SK-N-SH (cell line): ENCODE results near the gene TAS2R13. TPM values are rescaled to one million over a fixed set of nuclear protein-coding genes. Genes with fewer than 3 reads are reported as not detected.

Experiments
- CTCF ChIA-PET: fragments of 300-600, 350-600 bp; formaldehyde crosslinking; extraction: SDS; loops from one replicate; lab custom pipeline; 2021; lab: Yijun Ruan, JAX
- POLR2A ChIA-PET: fragments of 350-600 bp; sonication (Branson Sonifier 250); formaldehyde crosslinking; extraction: SDS; loops from one replicate; lab custom pipeline; 2020; ENCODE audit warnings: antibody characterized with exemption, inconsistent platforms; lab: Yijun Ruan, JAX
- DNase-seq: peaks from one replicate; pipeline ENCODE4 v3.0.0; 2012
- H2AFZ ChIP-seq: fragments of 200-600 bp; sonication (generic); 2 replicates; pipeline ENCODE4 v1.8.1; 2016; ENCODE audit warnings: antibody characterized with exemption, mild to moderate bottlenecking, low read depth
- H3F3A ChIP-seq: fragments of 200-600 bp; sonication (generic); replicated peaks from 2 replicates; pipeline ENCODE3; 2016; ENCODE audit warnings: antibody characterized with exemption, mild to moderate bottlenecking; ENCODE audit not compliant: insufficient read depth
- H3K27ac ChIP-seq, 2 experiments: fragments of 200-500 bp in 1 of 2; fragments of 200-600 bp in 1 of 2; sonication (Bioruptor generic) in 1 of 2; sonication (generic), shearing (Covaris generic) in 1 of 2; 2 replicates each; pipeline versions ENCODE4 v1.5.1 to v1.6.1; 2014 to 2016; ENCODE audit warnings: low read depth in 2 of 2, inconsistent platforms in 1 of 2, low read length in 1 of 2, mild to moderate bottlenecking in 1 of 2, mixed read lengths in 1 of 2
- H3K27me3 ChIP-seq: fragments of 200-600 bp; sonication (generic), shearing (Covaris generic); 2 replicates; pipeline ENCODE4 v1.6.1; 2016; ENCODE audit warnings: mixed run types; ENCODE audit not compliant: insufficient read depth
- H3K36me3 ChIP-seq, 2 experiments: fragments of 200-500 bp in 1 of 2; fragments of 200-600 bp in 1 of 2; sonication (Bioruptor generic) in 1 of 2; sonication (generic) in 1 of 2; replicated peaks in 1 of 2; 2 replicates each; pipeline versions ENCODE3 to v1.5.1; 2014 to 2016; ENCODE audit warnings: low read length in 1 of 2, mild to moderate bottlenecking in 1 of 2; ENCODE audit not compliant: insufficient read depth in 2 of 2, control insufficient read depth in 1 of 2
- H3K4me1 ChIP-seq, 2 experiments: fragments of 200-500 bp in 1 of 2; fragments of 200-600 bp in 1 of 2; sonication (Bioruptor generic) in 1 of 2; sonication (generic), shearing (Covaris generic) in 1 of 2; 2 replicates each; pipeline versions ENCODE4 v1.5.1 to v1.6.1; 2014 to 2016; ENCODE audit warnings: low read depth in 1 of 2, low read length in 1 of 2, mixed run types in 1 of 2; ENCODE audit not compliant: insufficient read depth in 2 of 2, control insufficient read depth in 1 of 2
- H3K4me2 ChIP-seq: fragments of 200-600 bp; sonication (generic), shearing (Covaris generic); 2 replicates; pipeline ENCODE4 v1.6.1; 2017; ENCODE audit warnings: mixed run types
- H3K4me3 ChIP-seq, 2 experiments: fragments of 200-500 bp in 1 of 2; fragments of 200-600 bp in 1 of 2; sonication (Bioruptor generic) in 1 of 2; sonication (generic), shearing (Covaris generic) in 1 of 2; 2 replicates each; pipeline versions ENCODE4 v1.5.1 to v1.8.1; 2014 to 2016; ENCODE audit warnings: low read depth in 2 of 2, inconsistent platforms in 1 of 2, low read length in 1 of 2, mild to moderate bottlenecking in 1 of 2, mixed read lengths in 1 of 2, moderate library complexity in 1 of 2
- H3K79me2 ChIP-seq: fragments of 200-600 bp; sonication (generic); 2 replicates; pipeline ENCODE4 v1.8.1; 2017; ENCODE audit warnings: mild to moderate bottlenecking; ENCODE audit not compliant: insufficient read depth
- H3K9ac ChIP-seq: fragments of 200-600 bp; sonication (generic); 2 replicates; pipeline ENCODE4 v1.6.1; 2017; ENCODE audit warnings: mixed run types
- H3K9me2 ChIP-seq: fragments of 200-600 bp; sonication (generic); 2 replicates; pipeline ENCODE4 v1.6.1; 2017; ENCODE audit warnings: mixed run types
- H3K9me3 ChIP-seq: fragments of 200-600 bp; sonication (generic); 2 replicates; pipeline ENCODE4 v1.6.1; 2017; ENCODE audit warnings: mixed run types, mild to moderate bottlenecking, moderate library complexity
- H4K20me1 ChIP-seq: fragments of 200-600 bp; sonication (generic); 2 replicates; pipeline ENCODE4 v1.6.1; 2017; ENCODE audit warnings: mild to moderate bottlenecking, mixed run types; ENCODE audit not compliant: insufficient read depth
- CTCF ChIP-seq: fragments of 200-600 bp; sonication (generic); IDR thresholded peaks from 2 replicates; pipeline ENCODE4 v1.6.1; 2017; ENCODE audit warnings: antibody characterized with exemption, mild to moderate bottlenecking, moderate library complexity
- EZH2phosphoT487 ChIP-seq: fragments of 200-600 bp; sonication (generic); IDR thresholded peaks from 2 replicates; pipeline ENCODE4 v1.6.1; 2017; ENCODE audit warnings: low read depth, mixed run types, mild to moderate bottlenecking, antibody characterized with exemption, moderate library complexity, borderline replicate concordance
- FOSL2 ChIP-seq: IDR thresholded peaks from 2 replicates; pipeline ENCODE4 v1.4.0; 2012; ENCODE audit warnings: low read depth, mild to moderate bottlenecking, moderate library complexity, borderline replicate concordance
- JUND ChIP-seq: IDR thresholded peaks from 2 replicates; pipeline ENCODE4 v1.4.0; 2012
- NFIC ChIP-seq: IDR thresholded peaks from 2 replicates; pipeline ENCODE4 v1.4.0; 2012; ENCODE audit warnings: borderline replicate concordance
- RAD21 ChIP-seq: IDR thresholded peaks from 2 replicates; pipeline ENCODE4 v1.6.1; 2012; ENCODE audit warnings: mild to moderate bottlenecking, low read length
- RFX5 ChIP-seq: IDR thresholded peaks from 2 replicates; pipeline ENCODE4 v1.6.1; 2012; ENCODE audit warnings: mild to moderate bottlenecking, improper control_type of control experiment, low read length
- TEAD4 ChIP-seq: IDR thresholded peaks from 2 replicates; pipeline ENCODE4 v1.4.0; 2012; ENCODE audit warnings: mild to moderate bottlenecking, borderline replicate concordance; ENCODE audit not compliant: insufficient read depth
- USF1 ChIP-seq: IDR thresholded peaks from 2 replicates; pipeline ENCODE4 v1.4.0; 2012; ENCODE audit warnings: low read depth, borderline replicate concordance
- WGBS: methylation state at CpG from one replicate; pipeline ENCODE4 v1.1.6; 2017; ENCODE audit warnings: low lambda C conversion rate; 5-methylcytosine and 5-hydroxymethylcytosine counted together
- polyA plus RNA-seq, 3 experiments: library from polyadenylated mRNA; depleted of rRNA; stranded (reverse); fragments of >200 nt; gene quantifications; 2 replicates each; pipeline ENCODE4 v1.2.3, GENCODE V29; 2012

TAS2R13 gene
- polyA plus RNA-seq, 1 of the 3 experiments (the other 2 are of a cell fraction) = not detected

- CTCF ChIA-PET = no interaction called here
These were observed 31.0 kb upstream of the TAS2R13 start for GRCh38 chr12:10940389-10940788.

GRCh38 chr12:10939163-10939562, 29.8 kb upstream of the TAS2R13 start, which contains the start of gene TAS2R14:
TAS2R14 (minus strand) TSS chr12:10939263; CDS start chr12:10939207, 56 bp downstream.
- Histone ChIP-seq H2AFZ (no peak within 1 kb of the TSS), H4K20me1 (no peaks in the 10 kb centered on the region), H3K79me2 (no peaks in the 10 kb centered on the region), H3K36me3 (peaks cover 2 to 4% of the 10 kb centered on the region in 2 experiments), H3K4me2 (no peak within 1 kb of the TSS), H3K4me3 (no peak within 1 kb of the TSS), H3K9me3 (no peaks in the 10 kb centered on the region), H3F3A (peaks cover 5% of the 10 kb centered on the region), H3K4me1 (peaks cover 0 to 4% of the 10 kb centered on the region in 2 experiments; a peak in 1 of 4 replicates), H3K27me3 (no peaks in the 10 kb centered on the region), H3K27ac (no peak within 1 kb of the TSS), H3K9ac (no peak within 1 kb of the TSS), H3K9me2 (no peaks in the 10 kb centered on the region; the same call in 1 of the 2 replicates)
- no peak for DNase-seq
- ChIA-PET CTCF (interaction anchor here (1.7 kb wide), 1 partner anchor 260 kb away, joined by 4 read pairs; no protein-coding TSS in a partner anchor), POLR2A (no interaction called here)
- WGBS = 52% methylated on average over 1 of the region's 1 CpG
- TF ChIP-seq CTCF (no peak), RFX5 (no peak)

More at GRCh38 chr12:10940389-10940788, 31.0 kb upstream of the TAS2R13 start:
- no peak for DNase-seq
- 86% methylated on average over 2 of the region's 2 CpGs for WGBS
- Histone ChIP-seq H3K36me3 (peaks cover 2 to 4% of the 10 kb centered on the region in 2 experiments), H3K4me1 (peaks cover 0 to 4% of the 10 kb centered on the region in 2 experiments; a peak in 1 of 4 replicates), H3K9me2 (no peaks in the 10 kb centered on the region; the same call in 1 of the 2 replicates), H3K79me2 (no peaks in the 10 kb centered on the region), H3K27ac (no peak overlapping the region), H3K4me2 (no peak overlapping the region), H2AFZ (no peak overlapping the region), H3K9ac (no peak overlapping the region), H4K20me1 (no peaks in the 10 kb centered on the region), H3K27me3 (no peaks in the 10 kb centered on the region), H3K9me3 (no peaks in the 10 kb centered on the region), H3K4me3 (no peak overlapping the region), H3F3A (peaks cover 5% of the 10 kb centered on the region)
- POLR2A ChIA-PET = no interaction called here
- TF ChIP-seq USF1 (no peak), RFX5 (no peak), FOSL2 (peak; percentile 20; the same call in 1 of the 2 replicates), RAD21 (no peak), TEAD4 (no peak), EZH2phosphoT487 (no peak), JUND (peak; percentile 48), NFIC (no peak)
